GM12878 (cell line): Measurements from ENCODE around the gene LARP4B. TPM values are rescaled to one million over a fixed set of nuclear protein-coding genes. Genes with fewer than 3 reads are reported as not detected.

ENCODE experiments used
- CHD1 ChIP-seq: IDR thresholded peaks from 2 replicates; pipeline ENCODE4 v1.6.1; 2012; ENCODE audit warnings: low read depth, low read length, improper control_type of control experiment
- EZH2 ChIP-seq: IDR thresholded peaks from 2 replicates; pipeline ENCODE4 v1.6.1; 2012; ENCODE audit warnings: low read depth, mild to moderate bottlenecking, control low read depth, inconsistent platforms, low read length, borderline replicate concordance; ENCODE audit not compliant: control insufficient read depth
- MXI1 ChIP-seq: fragments of 150-350 bp; IDR thresholded peaks from 2 replicates; pipeline ENCODE4 v1.6.1; 2011; ENCODE audit warnings: low read depth, mild to moderate bottlenecking, inconsistent platforms, low read length, improper control_type of control experiment
- MYC ChIP-seq: IDR thresholded peaks from 2 replicates; pipeline ENCODE4 v1.6.1; 2011; ENCODE audit warnings: mild to moderate bottlenecking, low read length, moderate library complexity, inconsistent platforms; ENCODE audit not compliant: insufficient read depth, insufficient replicate concordance, insufficient read length, severe bottlenecking
- NRF1 ChIP-seq: conservative IDR thresholded peaks from 2 replicates; pipeline ENCODE4 v1.6.1; 2011; ENCODE audit warnings: mild to moderate bottlenecking, low read depth, low read length, improper control_type of control experiment
- PAX8 ChIP-seq: fragments of 450-650 bp; IDR thresholded peaks from 2 replicates; pipeline ENCODE4 v1.6.1; 2017; ENCODE audit warnings: mild to moderate bottlenecking, moderate library complexity
- SREBF1 ChIP-seq: IDR thresholded peaks from 2 replicates; pipeline ENCODE4 v1.6.1; 2012; ENCODE audit warnings: mild to moderate bottlenecking, low read length
- polyA plus RNA-seq, 11 experiments: library from polyadenylated mRNA; depleted of rRNA in 4 of 11; unstranded in 6 of 11; stranded (reverse) in 5 of 11; fragments of >200 nt; fragmentation: Nextera tagmentation in 4 of 11; fragmentation: Illumina TruSeq in 1 of 11; extraction: Ambion mirVana in 4 of 11; extraction: Trizol in 1 of 11; gene quantifications; 1 replicate in 1 of 11; 2 replicates in 10 of 11; pipeline versions ENCODE4 v1.2.1 to v1.2.3, GENCODE V29; 2011 to 2016; ENCODE audit warnings: inconsistent platforms in 2 of 11, missing spikeins in 2 of 11, low read depth in 1 of 11
- total RNA-seq, 4 experiments: library from RNA; depleted of rRNA in 3 of 4; stranded (reverse); fragments of >200 nt in 3 of 4; fragmentation: Illumina TruSeq in 1 of 4; extraction: Trizol in 1 of 4; gene quantifications; 2 replicates each; pipeline versions ENCODE4 v1.2.1 to v1.2.3, GENCODE V29; 2013 to 2021
- TF ChIP-seq, protein P1 (sequence below): fragments of 450-650 bp; formaldehyde crosslinking; IDR thresholded peaks from 2 replicates; pipeline ENCODE4 v1.5.0; 2022; ENCODE audit warnings: mild to moderate bottlenecking, missing genetic modification characterization
- TF ChIP-seq, protein P2 (sequence below): fragments of 450-650 bp; IDR thresholded peaks from 2 replicates; pipeline ENCODE4 v1.6.1; 2018; ENCODE audit warnings: borderline replicate concordance, mild to moderate bottlenecking; ENCODE audit not compliant: partially characterized antibody
- TF ChIP-seq, protein P3 (sequence below): fragments of 450-650 bp; IDR thresholded peaks from 2 replicates; pipeline ENCODE4 v1.6.1; 2017; ENCODE audit warnings: mild to moderate bottlenecking, moderate library complexity

The LARP4B gene
- total and polyA plus RNA-seq, 10 of the 15 experiments (the other 5 are each of a cell fraction or from before 2014, with no cell fraction given) = 10.5 to 119 (median 39.4) TPM

DNA sequence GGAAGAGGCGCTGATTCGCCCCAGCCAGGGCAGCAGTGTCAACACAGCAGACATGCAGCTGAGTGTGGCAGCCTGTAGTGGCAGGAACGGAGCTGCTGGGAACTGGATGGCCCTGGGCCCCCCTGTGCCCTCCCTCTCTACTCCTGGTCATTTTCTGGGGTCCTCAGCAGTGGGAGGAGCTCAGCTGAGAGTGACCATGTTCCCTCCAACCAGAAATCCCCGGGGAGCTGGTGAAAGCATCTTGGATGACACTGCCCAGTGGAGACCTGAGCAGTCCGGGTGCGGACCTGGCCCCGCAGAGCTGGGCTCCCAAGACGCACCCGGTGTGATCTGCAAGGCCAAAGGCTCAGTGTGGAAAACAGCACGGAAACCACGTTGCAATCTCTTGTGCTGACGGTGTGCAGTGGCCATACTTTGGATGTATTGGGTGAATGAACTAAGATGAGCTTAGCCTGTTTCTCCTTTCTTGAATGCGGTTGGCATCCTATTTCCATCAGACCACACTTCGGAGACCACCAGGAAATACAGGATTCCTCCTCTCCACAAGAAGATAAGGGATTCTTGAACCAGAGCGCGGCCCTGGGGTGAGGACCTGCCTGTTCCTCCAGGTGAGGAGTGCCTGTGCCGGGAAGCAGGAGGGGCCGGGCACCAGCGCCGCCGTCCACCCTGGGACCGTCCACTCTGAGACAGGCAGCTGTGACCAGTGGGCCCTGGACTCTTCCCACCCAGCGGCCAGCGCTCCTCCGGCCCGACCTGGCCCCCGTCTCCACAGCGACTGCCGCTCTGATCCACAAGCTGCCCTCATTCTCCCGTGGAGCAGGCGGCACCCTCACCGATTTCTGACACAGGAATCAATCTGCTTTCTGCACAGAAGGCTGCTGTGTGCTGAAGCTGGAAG, 148.5 kb downstream of the LARP4B start (continued):
- TF ChIP-seq, protein P1, sequence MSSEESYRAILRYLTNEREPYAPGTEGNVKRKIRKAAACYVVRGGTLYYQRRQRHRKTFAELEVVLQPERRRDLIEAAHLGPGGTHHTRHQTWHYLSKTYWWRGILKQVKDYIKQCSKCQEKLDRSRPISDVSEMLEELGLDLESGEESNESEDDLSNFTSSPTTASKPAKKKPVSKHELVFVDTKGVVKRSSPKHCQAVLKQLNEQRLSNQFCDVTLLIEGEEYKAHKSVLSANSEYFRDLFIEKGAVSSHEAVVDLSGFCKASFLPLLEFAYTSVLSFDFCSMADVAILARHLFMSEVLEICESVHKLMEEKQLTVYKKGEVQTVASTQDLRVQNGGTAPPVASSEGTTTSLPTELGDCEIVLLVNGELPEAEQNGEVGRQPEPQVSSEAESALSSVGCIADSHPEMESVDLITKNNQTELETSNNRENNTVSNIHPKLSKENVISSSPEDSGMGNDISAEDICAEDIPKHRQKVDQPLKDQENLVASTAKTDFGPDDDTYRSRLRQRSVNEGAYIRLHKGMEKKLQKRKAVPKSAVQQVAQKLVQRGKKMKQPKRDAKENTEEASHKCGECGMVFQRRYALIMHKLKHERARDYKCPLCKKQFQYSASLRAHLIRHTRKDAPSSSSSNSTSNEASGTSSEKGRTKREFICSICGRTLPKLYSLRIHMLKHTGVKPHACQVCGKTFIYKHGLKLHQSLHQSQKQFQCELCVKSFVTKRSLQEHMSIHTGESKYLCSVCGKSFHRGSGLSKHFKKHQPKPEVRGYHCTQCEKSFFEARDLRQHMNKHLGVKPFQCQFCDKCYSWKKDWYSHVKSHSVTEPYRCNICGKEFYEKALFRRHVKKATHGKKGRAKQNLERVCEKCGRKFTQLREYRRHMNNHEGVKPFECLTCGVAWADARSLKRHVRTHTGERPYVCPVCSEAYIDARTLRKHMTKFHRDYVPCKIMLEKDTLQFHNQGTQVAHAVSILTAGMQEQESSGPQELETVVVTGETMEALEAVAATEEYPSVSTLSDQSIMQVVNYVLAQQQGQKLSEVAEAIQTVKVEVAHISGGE (CRISPR knock-in tag) = no peak
- TF ChIP-seq SREBF1 = no peak
- TF ChIP-seq MXI1 = no peak
- no peak for TF ChIP-seq EZH2
- no peak for TF ChIP-seq NRF1
- TF ChIP-seq MYC = no peak
- TF ChIP-seq PAX8 = no peak
- TF ChIP-seq, protein P2, sequence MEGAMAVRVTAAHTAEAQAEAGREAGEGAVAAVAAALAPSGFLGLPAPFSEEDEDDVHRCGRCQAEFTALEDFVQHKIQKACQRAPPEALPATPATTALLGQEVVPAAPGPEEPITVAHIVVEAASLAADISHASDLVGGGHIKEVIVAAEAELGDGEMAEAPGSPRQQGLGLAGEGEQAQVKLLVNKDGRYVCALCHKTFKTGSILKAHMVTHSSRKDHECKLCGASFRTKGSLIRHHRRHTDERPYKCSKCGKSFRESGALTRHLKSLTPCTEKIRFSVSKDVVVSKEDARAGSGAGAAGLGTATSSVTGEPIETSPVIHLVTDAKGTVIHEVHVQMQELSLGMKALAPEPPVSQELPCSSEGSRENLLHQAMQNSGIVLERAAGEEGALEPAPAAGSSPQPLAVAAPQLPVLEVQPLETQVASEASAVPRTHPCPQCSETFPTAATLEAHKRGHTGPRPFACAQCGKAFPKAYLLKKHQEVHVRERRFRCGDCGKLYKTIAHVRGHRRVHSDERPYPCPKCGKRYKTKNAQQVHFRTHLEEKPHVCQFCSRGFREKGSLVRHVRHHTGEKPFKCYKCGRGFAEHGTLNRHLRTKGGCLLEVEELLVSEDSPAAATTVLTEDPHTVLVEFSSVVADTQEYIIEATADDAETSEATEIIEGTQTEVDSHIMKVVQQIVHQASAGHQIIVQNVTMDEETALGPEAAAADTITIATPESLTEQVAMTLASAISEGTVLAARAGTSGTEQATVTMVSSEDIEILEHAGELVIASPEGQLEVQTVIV = no peak
- TF ChIP-seq, protein P3, sequence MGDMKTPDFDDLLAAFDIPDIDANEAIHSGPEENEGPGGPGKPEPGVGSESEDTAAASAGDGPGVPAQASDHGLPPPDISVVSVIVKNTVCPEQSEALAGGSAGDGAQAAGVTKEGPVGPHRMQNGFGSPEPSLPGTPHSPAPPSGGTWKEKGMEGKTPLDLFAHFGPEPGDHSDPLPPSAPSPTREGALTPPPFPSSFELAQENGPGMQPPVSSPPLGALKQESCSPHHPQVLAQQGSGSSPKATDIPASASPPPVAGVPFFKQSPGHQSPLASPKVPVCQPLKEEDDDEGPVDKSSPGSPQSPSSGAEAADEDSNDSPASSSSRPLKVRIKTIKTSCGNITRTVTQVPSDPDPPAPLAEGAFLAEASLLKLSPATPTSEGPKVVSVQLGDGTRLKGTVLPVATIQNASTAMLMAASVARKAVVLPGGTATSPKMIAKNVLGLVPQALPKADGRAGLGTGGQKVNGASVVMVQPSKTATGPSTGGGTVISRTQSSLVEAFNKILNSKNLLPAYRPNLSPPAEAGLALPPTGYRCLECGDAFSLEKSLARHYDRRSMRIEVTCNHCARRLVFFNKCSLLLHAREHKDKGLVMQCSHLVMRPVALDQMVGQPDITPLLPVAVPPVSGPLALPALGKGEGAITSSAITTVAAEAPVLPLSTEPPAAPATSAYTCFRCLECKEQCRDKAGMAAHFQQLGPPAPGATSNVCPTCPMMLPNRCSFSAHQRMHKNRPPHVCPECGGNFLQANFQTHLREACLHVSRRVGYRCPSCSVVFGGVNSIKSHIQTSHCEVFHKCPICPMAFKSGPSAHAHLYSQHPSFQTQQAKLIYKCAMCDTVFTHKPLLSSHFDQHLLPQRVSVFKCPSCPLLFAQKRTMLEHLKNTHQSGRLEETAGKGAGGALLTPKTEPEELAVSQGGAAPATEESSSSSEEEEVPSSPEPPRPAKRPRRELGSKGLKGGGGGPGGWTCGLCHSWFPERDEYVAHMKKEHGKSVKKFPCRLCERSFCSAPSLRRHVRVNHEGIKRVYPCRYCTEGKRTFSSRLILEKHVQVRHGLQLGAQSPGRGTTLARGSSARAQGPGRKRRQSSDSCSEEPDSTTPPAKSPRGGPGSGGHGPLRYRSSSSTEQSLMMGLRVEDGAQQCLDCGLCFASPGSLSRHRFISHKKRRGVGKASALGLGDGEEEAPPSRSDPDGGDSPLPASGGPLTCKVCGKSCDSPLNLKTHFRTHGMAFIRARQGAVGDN = no peak
- TF ChIP-seq CHD1 = no peak
